PC-3 (cell line): Measurements from ENCODE around the gene PSG7. TPM values are rescaled to one million over a fixed set of nuclear protein-coding genes. Genes with fewer than 3 reads are reported as not detected.
"Not testable (repeated sequence)": the region's sequence is repeated elsewhere in the genome, so short reads cannot be mapped to it uniquely, and the experiment has no call there.

Experiments used
- ATAC-seq: fragments of 200-7000 bp; cut with Tn5 transposase; 2 replicates; pipeline ENCODE4 v1.9.1; 2020; ENCODE audit warnings: mild to moderate bottlenecking, moderate library complexity
- BruUV-seq: library from RNA; stranded (reverse); fragments of 400-500 nt; replicated peaks from 2 replicates; lab custom pipeline; 2021; lab: Mats Ljungman, UMichigan
- CTCF ChIA-PET: fragments of 300-600 bp; sonication (Branson Sonifier 250); formaldehyde crosslinking; loops from one replicate; lab custom pipeline; 2022; ENCODE audit warnings: antibody characterized with exemption; lab: Charles Lee
- POLR2A ChIA-PET: fragments of 300-600 bp; sonication (Branson Sonifier 250); formaldehyde crosslinking; loops from one replicate; lab custom pipeline; 2022; ENCODE audit warnings: antibody characterized with exemption; ENCODE audit not compliant: unreplicated experiment; lab: Charles Lee
- DNase-seq: peaks from one replicate; pipeline ENCODE4 v3.0.0-alpha.2; 2015
- H2AFZ ChIP-seq: fragments of 300-600 bp; sonication (generic); 2 replicates; pipeline ENCODE4 v1.6.0; 2016; ENCODE audit warnings: antibody characterized with exemption, low read length
- H3F3A ChIP-seq: fragments of 300-600 bp; sonication (generic); one replicate; pipeline ENCODE4 v1.6.0; 2017; ENCODE audit warnings: antibody characterized with exemption, low read length, control low read depth, mild to moderate bottlenecking; ENCODE audit not compliant: unreplicated experiment
- H3K27ac ChIP-seq: fragments of 300-600 bp; sonication (generic); 2 replicates; pipeline ENCODE4 v1.5.1; 2016; ENCODE audit warnings: mild to moderate bottlenecking, low read length
- H3K27me3 ChIP-seq: fragments of 300-600 bp; sonication (generic); 2 replicates; pipeline ENCODE4 v1.6.1; 2016; ENCODE audit warnings: low read length, mixed read lengths
- H3K36me3 ChIP-seq: fragments of 300-600 bp; sonication (generic); 2 replicates; pipeline ENCODE4 v1.6.1; 2016; ENCODE audit warnings: low read depth, mixed run types, low read length, mixed read lengths
- H3K4me1 ChIP-seq: fragments of 300-600 bp; sonication (generic); 2 replicates; pipeline ENCODE4 v1.5.1; 2016; ENCODE audit warnings: low read length; ENCODE audit not compliant: insufficient read depth
- H3K4me2 ChIP-seq: fragments of 300-600 bp; sonication (generic); 2 replicates; pipeline ENCODE4 v1.6.0; 2016; ENCODE audit warnings: low read length
- H3K4me3 ChIP-seq: fragments of 300-600 bp; sonication (generic); 2 replicates; pipeline ENCODE4 v1.5.1; 2016; ENCODE audit warnings: mild to moderate bottlenecking, low read length, mixed read lengths
- H3K79me2 ChIP-seq: fragments of 300-600 bp; sonication (generic); 2 replicates; pipeline ENCODE4 v1.6.1; 2017; ENCODE audit warnings: low read length, mixed read lengths
- H3K9ac ChIP-seq: fragments of 300-600 bp; sonication (generic); 2 replicates; pipeline ENCODE4 v1.6.0; 2016; ENCODE audit warnings: mild to moderate bottlenecking, low read length
- H3K9me2 ChIP-seq: fragments of 300-600 bp; sonication (generic); replicated peaks from 2 replicates; pipeline ENCODE4 v1.6.1; 2016; ENCODE audit warnings: mixed run types, low read length, mixed read lengths
- H3K9me3 ChIP-seq: fragments of 300-600 bp; sonication (generic); 2 replicates; pipeline ENCODE4 v1.6.1; 2016; ENCODE audit warnings: low read length, mixed read lengths
- H4K20me1 ChIP-seq: fragments of 300-600 bp; sonication (generic); 2 replicates; pipeline ENCODE4 v1.6.1; 2016; ENCODE audit warnings: low read length, mixed read lengths
- intact Hi-C: fragments of 100-400 bp; cut with micrococcal nuclease; formaldehyde crosslinking; loops from 2 replicates; pipeline ENCODE4 v1.9.0; 2023
- total RNA-seq: library from RNA; depleted of rRNA; stranded (reverse); fragments of >200 nt; gene quantifications from 2 replicates; pipeline ENCODE4 v1.2.3, GENCODE V29; 2014

The PSG7 gene
- total RNA-seq, 1 experiment from 2014 or later = not detected

GRCh38 chr19:42911731-42912130, 25.3 kb downstream of the PSG7 start:
- H3F3A ChIP-seq, H3K36me3 ChIP-seq, H4K20me1 ChIP-seq, H3K9ac ChIP-seq, H3K4me2 ChIP-seq, H3K79me2 ChIP-seq, H3K27ac ChIP-seq, POLR2A ChIA-PET, CTCF ChIA-PET, H2AFZ ChIP-seq, H3K9me3 ChIP-seq, ATAC-seq, BruUV-seq, H3K4me1 ChIP-seq, DNase-seq, H3K9me2 ChIP-seq, H3K27me3 ChIP-seq, H3K4me3 ChIP-seq, intact Hi-C loops: not testable (repeated sequence)

GRCh38 chr19:42906162-42906561, 30.8 kb downstream of the PSG7 start:
- H3K9me3 ChIP-seq, H3K4me3 ChIP-seq, H3K27me3 ChIP-seq, H3K79me2 ChIP-seq, H3F3A ChIP-seq, DNase-seq, H3K27ac ChIP-seq, H2AFZ ChIP-seq, H3K4me1 ChIP-seq, H3K4me2 ChIP-seq, intact Hi-C loops, CTCF ChIA-PET, BruUV-seq, H3K9ac ChIP-seq, H3K36me3 ChIP-seq, ATAC-seq, H3K9me2 ChIP-seq, H4K20me1 ChIP-seq, POLR2A ChIA-PET: not testable (repeated sequence)

- intact Hi-C loops, H2AFZ ChIP-seq, H3K9me3 ChIP-seq, H3K27me3 ChIP-seq, POLR2A ChIA-PET, H3K36me3 ChIP-seq, H3K79me2 ChIP-seq, H3K4me3 ChIP-seq, ATAC-seq, DNase-seq, BruUV-seq, H4K20me1 ChIP-seq, H3F3A ChIP-seq, CTCF ChIA-PET, H3K9me2 ChIP-seq, H3K9ac ChIP-seq, H3K4me2 ChIP-seq: not testable (repeated sequence)
- H3K4me1 ChIP-seq = peaks cover 31% of the 10 kb centered on the region
- peak overlapping the region; percentile 90 for H3K27ac ChIP-seq
Measured at GRCh38 chr19:42900561-42900960, 36.4 kb downstream of the PSG7 start.

- peak overlapping the region; percentile 53 for H3K9ac ChIP-seq
- H2AFZ ChIP-seq, H3K79me2 ChIP-seq, H3K9me3 ChIP-seq, intact Hi-C loops, CTCF ChIA-PET, BruUV-seq, H3K9me2 ChIP-seq, H3K36me3 ChIP-seq, DNase-seq, H3K4me3 ChIP-seq, ATAC-seq, H3K27me3 ChIP-seq, H3F3A ChIP-seq, H4K20me1 ChIP-seq, POLR2A ChIA-PET: not testable (repeated sequence)
- H3K27ac ChIP-seq = peak overlapping the region; percentile 90
- H3K4me1 ChIP-seq = peaks cover 31% of the 10 kb centered on the region
- H3K4me2 ChIP-seq = peak overlapping the region; percentile 22; the same call in 1 of the 2 replicates
Measured at GRCh38 chr19:42899674-42900073, 37.3 kb downstream of the PSG7 start.

GRCh38 chr19:42899110-42899509, 37.9 kb downstream of the PSG7 start:
- H3K79me2 ChIP-seq, ATAC-seq, POLR2A ChIA-PET, CTCF ChIA-PET, H3K9me3 ChIP-seq, H3K9me2 ChIP-seq, H4K20me1 ChIP-seq, H3F3A ChIP-seq, H3K27me3 ChIP-seq, H2AFZ ChIP-seq, H3K4me2 ChIP-seq, H3K36me3 ChIP-seq, H3K4me3 ChIP-seq, DNase-seq, intact Hi-C loops: not testable (repeated sequence)
- Histone ChIP-seq H3K4me1 (peaks cover 31% of the 10 kb centered on the region), H3K27ac (peak overlapping the region; percentile 99), H3K9ac (peak overlapping the region; percentile 69)
- BruUV-seq = TSS peak; percentile 62

- H3K27me3 ChIP-seq, H3F3A ChIP-seq, H3K36me3 ChIP-seq, H3K9me2 ChIP-seq, BruUV-seq, intact Hi-C loops, H3K4me3 ChIP-seq, H3K79me2 ChIP-seq, H4K20me1 ChIP-seq, CTCF ChIA-PET, ATAC-seq, H2AFZ ChIP-seq, H3K9me3 ChIP-seq, POLR2A ChIA-PET: not testable (repeated sequence)
- DNase-seq = peak; percentile 69
- peak overlapping the region; percentile 99 for H3K27ac ChIP-seq
- peak overlapping the region; percentile 65 for H3K4me2 ChIP-seq
- H3K4me1 ChIP-seq = peaks cover 31% of the 10 kb centered on the region
- H3K9ac ChIP-seq = peak overlapping the region; percentile 85
Measured at GRCh38 chr19:42898656-42899055, 38.4 kb downstream of the PSG7 start.

- Histone ChIP-seq H3K9ac (peak overlapping the region; percentile 85), H3K27ac (peak overlapping the region; percentile 99), H3K4me1 (peaks cover 31% of the 10 kb centered on the region), H3K4me2 (peak overlapping the region; percentile 65)
- H3F3A ChIP-seq, H3K4me3 ChIP-seq, H3K79me2 ChIP-seq, H3K36me3 ChIP-seq, intact Hi-C loops, H3K27me3 ChIP-seq, H3K9me3 ChIP-seq, POLR2A ChIA-PET, H4K20me1 ChIP-seq, H2AFZ ChIP-seq, CTCF ChIA-PET, BruUV-seq, H3K9me2 ChIP-seq, ATAC-seq: not testable (repeated sequence)
- DNase-seq = peak; percentile 71
Measured at GRCh38 chr19:42897729-42898128, 39.3 kb downstream of the PSG7 start.
